ENCODE results near the gene SLC44A2. TPM values are rescaled to one million over a fixed set of nuclear protein-coding genes. Genes with fewer than 3 reads are reported as not detected.

The SLC44A2 gene
- total RNA-seq, 1 experiment from 2014 or later = 31.5 TPM

GRCh38 chr19:10612499-10613119, 12.7 kb upstream of the SLC44A2 start:
- intact Hi-C loops (cut with micrococcal nuclease; ENCODE audit: unreplicated experiment) = no loop called here
- ATAC-seq = no peak; the same call in 1 of the 2 replicates
- DNase-seq (ENCODE audit: low read depth, low spot score) = no peak
- H3K4me3 ChIP-seq (ENCODE audit: low read depth in 2 of 2, low read length in 2 of 2) = no peak overlapping the region
- H3K36me3 ChIP-seq (ENCODE audit: control insufficient read depth, insufficient read depth, low read length) = no peaks in the 10 kb centered on the region
- no peaks in the 10 kb centered on the region for H3K4me1 ChIP-seq (ENCODE audit: control insufficient read depth, insufficient read depth, low read length)
- CTCF ChIA-PET = no interaction called here
- no TSS peak for BruUV-seq (replicated peaks)
- POLR2A ChIA-PET = no interaction called here
- H3K9me3 ChIP-seq (ENCODE audit: control insufficient read depth, insufficient read depth, low read depth, low read length) = no peaks in the 10 kb centered on the region
- TF ChIP-seq TCF7L2 (IDR thresholded peaks at IDR 0.05; ENCODE audit: low read depth, low read length) (no peak), POLR2AphosphoS5 (IDR thresholded peaks at IDR 0.05; ENCODE audit: low read depth, low read length) (no peak), SIN3A (IDR thresholded peaks at IDR 0.05; ENCODE audit: borderline replicate concordance, insufficient read depth, low read depth, low read length) (no peak), CTCF (IDR thresholded peaks at IDR 0.05) (no peak)
- TF ChIP-seq, protein P1, sequence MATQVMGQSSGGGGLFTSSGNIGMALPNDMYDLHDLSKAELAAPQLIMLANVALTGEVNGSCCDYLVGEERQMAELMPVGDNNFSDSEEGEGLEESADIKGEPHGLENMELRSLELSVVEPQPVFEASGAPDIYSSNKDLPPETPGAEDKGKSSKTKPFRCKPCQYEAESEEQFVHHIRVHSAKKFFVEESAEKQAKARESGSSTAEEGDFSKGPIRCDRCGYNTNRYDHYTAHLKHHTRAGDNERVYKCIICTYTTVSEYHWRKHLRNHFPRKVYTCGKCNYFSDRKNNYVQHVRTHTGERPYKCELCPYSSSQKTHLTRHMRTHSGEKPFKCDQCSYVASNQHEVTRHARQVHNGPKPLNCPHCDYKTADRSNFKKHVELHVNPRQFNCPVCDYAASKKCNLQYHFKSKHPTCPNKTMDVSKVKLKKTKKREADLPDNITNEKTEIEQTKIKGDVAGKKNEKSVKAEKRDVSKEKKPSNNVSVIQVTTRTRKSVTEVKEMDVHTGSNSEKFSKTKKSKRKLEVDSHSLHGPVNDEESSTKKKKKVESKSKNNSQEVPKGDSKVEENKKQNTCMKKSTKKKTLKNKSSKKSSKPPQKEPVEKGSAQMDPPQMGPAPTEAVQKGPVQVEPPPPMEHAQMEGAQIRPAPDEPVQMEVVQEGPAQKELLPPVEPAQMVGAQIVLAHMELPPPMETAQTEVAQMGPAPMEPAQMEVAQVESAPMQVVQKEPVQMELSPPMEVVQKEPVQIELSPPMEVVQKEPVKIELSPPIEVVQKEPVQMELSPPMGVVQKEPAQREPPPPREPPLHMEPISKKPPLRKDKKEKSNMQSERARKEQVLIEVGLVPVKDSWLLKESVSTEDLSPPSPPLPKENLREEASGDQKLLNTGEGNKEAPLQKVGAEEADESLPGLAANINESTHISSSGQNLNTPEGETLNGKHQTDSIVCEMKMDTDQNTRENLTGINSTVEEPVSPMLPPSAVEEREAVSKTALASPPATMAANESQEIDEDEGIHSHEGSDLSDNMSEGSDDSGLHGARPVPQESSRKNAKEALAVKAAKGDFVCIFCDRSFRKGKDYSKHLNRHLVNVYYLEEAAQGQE (IDR thresholded peaks at IDR 0.05; ENCODE audit: insufficient read depth in 1 of 2, low read depth in 2 of 2, low read length in 1 of 2) = no peak
- in situ Hi-C loops (cut with HindIII; ENCODE audit: low pct_unique_long_range_greater_than_20kb, low sequenced_read_pairs) = no loop called here
- H3K27ac ChIP-seq (ENCODE audit: low read length) = no peak overlapping the region
- H3K27me3 ChIP-seq (ENCODE audit: control insufficient read depth, insufficient read depth, low read length) = no peaks in the 10 kb centered on the region

DNA sequence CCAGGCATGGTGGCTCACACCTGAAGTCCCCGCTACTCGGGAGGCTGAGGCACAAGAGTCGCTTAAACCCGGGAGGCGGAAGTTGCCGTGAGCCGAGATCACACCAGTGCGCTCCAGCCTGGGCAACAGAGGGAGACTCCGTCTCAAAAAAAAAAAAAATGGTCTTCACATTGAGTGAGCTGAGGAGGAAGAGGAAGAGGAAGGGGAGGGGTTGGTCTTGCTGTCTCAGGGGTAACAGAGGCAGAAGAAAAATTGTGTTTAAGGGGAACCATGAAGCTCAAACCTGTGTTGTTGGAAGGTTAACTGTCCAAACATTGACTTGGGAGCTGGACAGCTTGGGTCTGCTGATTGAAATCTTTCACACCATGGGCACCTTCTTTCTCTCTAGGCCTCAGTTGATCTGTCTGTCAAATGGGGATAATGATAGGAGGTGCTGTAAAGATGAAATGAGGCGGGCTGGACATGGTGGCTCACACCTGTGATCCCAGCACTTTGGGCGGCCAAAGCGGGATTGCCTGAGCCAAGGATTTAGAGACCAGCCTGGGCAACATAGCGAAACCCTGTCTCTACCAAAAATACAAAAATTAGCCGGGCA, 9.8 kb upstream of the SLC44A2 start:
- DNase-seq (ENCODE audit: low read depth, low spot score) = no peak
- Histone ChIP-seq H3K27me3 (ENCODE audit: control insufficient read depth, insufficient read depth, low read length) (no peaks in the 10 kb centered on the region), H3K4me1 (ENCODE audit: control insufficient read depth, insufficient read depth, low read length) (no peaks in the 10 kb centered on the region), H3K27ac (ENCODE audit: low read length) (no peak overlapping the region), H3K36me3 (ENCODE audit: control insufficient read depth, insufficient read depth, low read length) (no peaks in the 10 kb centered on the region), H3K9me3 (ENCODE audit: control insufficient read depth, insufficient read depth, low read depth, low read length) (no peaks in the 10 kb centered on the region), H3K4me3 (ENCODE audit: low read depth in 2 of 2, low read length in 2 of 2) (no peak overlapping the region)
- ATAC-seq = no peak
- TF ChIP-seq CTCF (IDR thresholded peaks at IDR 0.05) (no peak), TCF7L2 (IDR thresholded peaks at IDR 0.05; ENCODE audit: low read depth, low read length) (no peak), SIN3A (IDR thresholded peaks at IDR 0.05; ENCODE audit: borderline replicate concordance, insufficient read depth, low read depth, low read length) (no peak), POLR2AphosphoS5 (IDR thresholded peaks at IDR 0.05; ENCODE audit: low read depth, low read length) (no peak)
- TF ChIP-seq, protein P1 (IDR thresholded peaks at IDR 0.05; ENCODE audit: insufficient read depth in 1 of 2, low read depth in 2 of 2, low read length in 1 of 2) = no peak
- POLR2A ChIA-PET = no interaction called here
- CTCF ChIA-PET = no interaction called here
- intact Hi-C loops (cut with micrococcal nuclease; ENCODE audit: unreplicated experiment) (no loop called here), in situ Hi-C loops (cut with HindIII; ENCODE audit: low pct_unique_long_range_greater_than_20kb, low sequenced_read_pairs) (no loop called here)
- no TSS peak for BruUV-seq (replicated peaks)
